Astrocyte (in vitro differentiated cells and primary cell): Measurements from ENCODE around the gene TMED4. TPM values are rescaled to one million over a fixed set of nuclear protein-coding genes. Genes with fewer than 3 reads are reported as not detected.
"Not testable (repeated sequence)": the region's sequence is repeated elsewhere in the genome, so short reads cannot be mapped to it uniquely, and the experiment has no call there.

ENCODE experiments used
- DNase-seq: peaks from one replicate; pipeline ENCODE4 v3.0.0-alpha.2; 2010; ENCODE audit warnings: low read depth
- FAIRE-seq: peaks from 2 replicates; lab custom pipeline; 2011; peaks lifted over from hg19 to GRCh38; lab: Jason Lieb, UNC
- H2AFZ ChIP-seq: 2 replicates; pipeline ENCODE4 v1.6.0; 2012; ENCODE audit warnings: low read depth, low read length, inconsistent platforms
- H3K27ac ChIP-seq: 2 replicates; pipeline ENCODE4 v1.5.1; 2011; ENCODE audit warnings: low read depth, low read length, inconsistent platforms
- H3K27me3 ChIP-seq: 2 replicates; pipeline ENCODE4 v1.6.0; 2011; ENCODE audit warnings: low read length, inconsistent platforms; ENCODE audit not compliant: insufficient read depth
- H3K36me3 ChIP-seq: 2 replicates; pipeline ENCODE4 v1.5.1; 2011; ENCODE audit warnings: low read length, inconsistent platforms; ENCODE audit not compliant: insufficient read depth
- H3K4me1 ChIP-seq: 2 replicates; pipeline ENCODE4 v1.5.1; 2011; ENCODE audit warnings: low read length, inconsistent platforms; ENCODE audit not compliant: insufficient read depth
- H3K4me2 ChIP-seq: 2 replicates; pipeline ENCODE4 v1.6.0; 2012; ENCODE audit warnings: low read length, inconsistent platforms
- H3K4me3 ChIP-seq: 2 replicates; pipeline ENCODE4 v1.5.1; 2011; ENCODE audit warnings: low read depth, mild to moderate bottlenecking, low read length, inconsistent platforms; ENCODE audit not compliant: insufficient read depth
- H3K79me2 ChIP-seq: 2 replicates; pipeline ENCODE4 v1.6.0; 2012; ENCODE audit warnings: mild to moderate bottlenecking, low read length, inconsistent platforms; ENCODE audit not compliant: insufficient read depth
- H3K9ac ChIP-seq: 2 replicates; pipeline ENCODE4 v1.6.0; 2012; ENCODE audit warnings: mild to moderate bottlenecking, low read length, inconsistent platforms
- H3K9me3 ChIP-seq: 2 replicates; pipeline ENCODE4 v1.5.1; 2012; ENCODE audit warnings: low read depth, mild to moderate bottlenecking, low read length, inconsistent platforms; ENCODE audit not compliant: insufficient read depth
- H4K20me1 ChIP-seq: 2 replicates; pipeline ENCODE4 v1.6.0; 2012; ENCODE audit warnings: low read length, inconsistent platforms; ENCODE audit not compliant: insufficient read depth
- H3K27ac Mint-ChIP-seq: one replicate; pipeline ENCODE4 v1.8.0; 2021; ENCODE audit warnings: mild to moderate bottlenecking, mixed read lengths; ENCODE audit not compliant: unreplicated experiment
- H3K27me3 Mint-ChIP-seq: one replicate; pipeline ENCODE4 v1.8.0; 2021; ENCODE audit warnings: low read depth, mixed read lengths; ENCODE audit not compliant: unreplicated experiment
- H3K36me3 Mint-ChIP-seq: one replicate; pipeline ENCODE4 v1.8.0; 2021; ENCODE audit warnings: low read depth, mixed read lengths; ENCODE audit not compliant: unreplicated experiment
- H3K4me1 Mint-ChIP-seq: one replicate; pipeline ENCODE4 v1.8.0; 2021; ENCODE audit warnings: low read depth, mixed read lengths; ENCODE audit not compliant: unreplicated experiment
- H3K4me3 Mint-ChIP-seq: one replicate; pipeline ENCODE4 v1.8.0; 2021; ENCODE audit warnings: mild to moderate bottlenecking, moderate library complexity, mixed read lengths; ENCODE audit not compliant: unreplicated experiment
- H3K9me3 Mint-ChIP-seq: one replicate; pipeline ENCODE4 v1.8.0; 2021; ENCODE audit warnings: mild to moderate bottlenecking, mixed read lengths; ENCODE audit not compliant: unreplicated experiment
- EZH2 ChIP-seq: IDR thresholded peaks from 2 replicates; pipeline ENCODE4 v1.6.1; 2012; ENCODE audit warnings: mild to moderate bottlenecking, low read length, inconsistent platforms; ENCODE audit not compliant: insufficient read depth
- total RNA-seq: library from RNA; stranded (reverse); gene quantifications from 2 replicates; pipeline ENCODE4 v1.2.1, GENCODE V29; 2021
- TF ChIP-seq, protein P1 (sequence below): IDR thresholded peaks from 2 replicates; pipeline ENCODE4 v1.5.1; 2011; ENCODE audit warnings: low read depth, mild to moderate bottlenecking, inconsistent platforms, low read length, moderate library complexity; ENCODE audit not compliant: insufficient read depth

Gene TMED4
- total RNA-seq, 1 donor from 2014 or later: 69.2 TPM

DNA sequence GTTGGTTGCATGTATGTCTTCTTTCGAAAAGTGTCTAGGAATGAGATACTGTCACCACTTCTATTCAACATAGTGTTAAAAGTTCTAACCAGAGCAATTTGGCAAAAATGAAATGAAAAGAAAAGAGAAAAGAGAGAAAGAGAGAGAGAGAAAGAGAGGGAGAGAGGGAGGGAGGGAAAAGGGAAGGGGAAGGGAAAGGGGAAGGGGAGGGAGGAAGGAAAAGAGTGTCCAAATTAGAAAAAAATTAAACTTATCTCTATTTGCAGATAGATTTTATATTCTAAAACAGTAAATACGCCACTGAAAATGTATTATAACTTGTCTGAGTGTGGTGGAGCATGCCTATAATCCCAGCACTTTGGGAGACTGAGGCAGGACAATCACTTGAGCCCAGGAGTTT lies 24.5 kb downstream of the TMED4 start:
- Mint-ChIP-seq H3K27me3 (peaks cover 3% of the 10 kb centered on the region), H3K4me3 (no peak overlapping the region), H3K27ac (no peak overlapping the region), H3K4me1 (peaks cover 4% of the 10 kb centered on the region), H3K36me3 (no peaks in the 10 kb centered on the region), H3K9me3 (no peaks in the 10 kb centered on the region)
- no peak for TF ChIP-seq EZH2
- TF ChIP-seq, protein P1, sequence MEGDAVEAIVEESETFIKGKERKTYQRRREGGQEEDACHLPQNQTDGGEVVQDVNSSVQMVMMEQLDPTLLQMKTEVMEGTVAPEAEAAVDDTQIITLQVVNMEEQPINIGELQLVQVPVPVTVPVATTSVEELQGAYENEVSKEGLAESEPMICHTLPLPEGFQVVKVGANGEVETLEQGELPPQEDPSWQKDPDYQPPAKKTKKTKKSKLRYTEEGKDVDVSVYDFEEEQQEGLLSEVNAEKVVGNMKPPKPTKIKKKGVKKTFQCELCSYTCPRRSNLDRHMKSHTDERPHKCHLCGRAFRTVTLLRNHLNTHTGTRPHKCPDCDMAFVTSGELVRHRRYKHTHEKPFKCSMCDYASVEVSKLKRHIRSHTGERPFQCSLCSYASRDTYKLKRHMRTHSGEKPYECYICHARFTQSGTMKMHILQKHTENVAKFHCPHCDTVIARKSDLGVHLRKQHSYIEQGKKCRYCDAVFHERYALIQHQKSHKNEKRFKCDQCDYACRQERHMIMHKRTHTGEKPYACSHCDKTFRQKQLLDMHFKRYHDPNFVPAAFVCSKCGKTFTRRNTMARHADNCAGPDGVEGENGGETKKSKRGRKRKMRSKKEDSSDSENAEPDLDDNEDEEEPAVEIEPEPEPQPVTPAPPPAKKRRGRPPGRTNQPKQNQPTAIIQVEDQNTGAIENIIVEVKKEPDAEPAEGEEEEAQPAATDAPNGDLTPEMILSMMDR: no peak
- Histone ChIP-seq H3K4me1 (peaks cover 4% of the 10 kb centered on the region), H3K9ac (no peak overlapping the region), H3K4me2 (no peak overlapping the region), H3K27me3 (no peaks in the 10 kb centered on the region), H3K27ac (no peak overlapping the region), H4K20me1 (no peaks in the 10 kb centered on the region), H2AFZ (no peak overlapping the region), H3K36me3 (no peaks in the 10 kb centered on the region), H3K4me3 (no peak overlapping the region), H3K79me2 (no peaks in the 10 kb centered on the region), H3K9me3 (no peaks in the 10 kb centered on the region)
- FAIRE-seq: no peak
- DNase-seq: no peak

DNA sequence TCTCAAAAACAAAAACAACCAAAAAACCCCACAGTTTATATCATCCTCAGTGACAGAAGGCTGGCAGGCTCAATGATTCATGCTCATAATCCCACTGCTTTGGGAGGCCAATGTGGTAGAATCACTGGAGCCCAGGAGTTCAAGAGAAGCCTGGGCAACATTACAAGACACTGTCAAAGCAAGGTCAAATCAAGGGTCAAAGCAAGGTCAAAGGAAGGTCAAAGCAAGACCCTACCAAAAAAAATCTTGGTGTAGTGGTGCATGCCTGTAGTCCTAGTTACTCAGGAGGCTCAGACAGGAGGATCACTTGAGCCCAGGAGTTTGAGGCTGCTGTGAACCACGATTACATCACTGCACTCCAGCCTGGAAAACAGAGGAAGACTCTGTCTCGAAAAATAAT lies 26.7 kb downstream of the TMED4 start:
- H3K4me2 ChIP-seq: no peak overlapping the region
- H3K4me1 ChIP-seq: no peaks in the 10 kb centered on the region
- H3K9ac ChIP-seq: no peak overlapping the region
- no peaks in the 10 kb centered on the region for H4K20me1 ChIP-seq
- no peaks in the 10 kb centered on the region for H3K36me3 Mint-ChIP-seq
- no peaks in the 10 kb centered on the region for H3K36me3 ChIP-seq
- no peaks in the 10 kb centered on the region for H3K9me3 Mint-ChIP-seq
- no peaks in the 10 kb centered on the region for H3K4me1 Mint-ChIP-seq
- H2AFZ ChIP-seq: no peak overlapping the region
- no peak for TF ChIP-seq EZH2
- TF ChIP-seq, protein P1: no peak
- no peak overlapping the region for H3K27ac Mint-ChIP-seq
- DNase-seq (no peak), FAIRE-seq (no peak)
- H3K4me3 Mint-ChIP-seq: no peak overlapping the region
- no peak overlapping the region for H3K27ac ChIP-seq
- H3K27me3 ChIP-seq: peaks cover 3% of the 10 kb centered on the region
- no peak overlapping the region for H3K4me3 ChIP-seq
- H3K27me3 Mint-ChIP-seq: peaks cover 3% of the 10 kb centered on the region
- no peaks in the 10 kb centered on the region for H3K79me2 ChIP-seq
- no peaks in the 10 kb centered on the region for H3K9me3 ChIP-seq

DNA sequence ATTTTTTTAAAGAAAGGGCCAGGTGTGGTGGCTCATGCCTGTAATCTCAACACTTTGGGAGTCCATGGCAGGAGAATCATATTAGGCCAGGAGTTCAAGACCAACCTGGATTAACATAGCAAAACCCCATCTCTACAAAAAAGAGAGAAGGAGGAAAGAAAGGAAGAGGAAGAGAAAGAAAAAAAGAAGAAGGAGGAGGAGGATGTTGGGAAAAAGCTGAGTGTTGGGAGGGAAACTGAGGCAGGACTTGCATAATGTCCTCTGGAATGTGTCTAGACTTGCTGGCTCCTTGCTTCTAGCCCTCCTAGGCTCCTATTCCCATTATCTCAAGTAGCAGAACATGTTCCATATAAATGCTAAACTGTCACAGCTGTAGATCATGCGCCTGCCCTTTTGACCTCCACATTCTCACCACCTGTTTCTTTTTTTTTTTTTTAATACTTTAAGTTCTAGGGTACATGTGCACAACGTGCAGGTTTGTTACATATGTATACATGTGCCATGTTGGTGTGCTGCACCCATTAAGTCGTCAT lies 29.5 kb downstream of the TMED4 start:
- DNase-seq, H3K9me3 Mint-ChIP-seq, FAIRE-seq, H3K27me3 ChIP-seq, H3K4me3 ChIP-seq, H3K4me3 Mint-ChIP-seq, H3K36me3 Mint-ChIP-seq, H2AFZ ChIP-seq, H4K20me1 ChIP-seq, H3K27me3 Mint-ChIP-seq, H3K27ac Mint-ChIP-seq, H3K4me1 Mint-ChIP-seq, H3K4me1 ChIP-seq, H3K4me2 ChIP-seq, H3K36me3 ChIP-seq, H3K9ac ChIP-seq, H3K27ac ChIP-seq, H3K9me3 ChIP-seq, H3K79me2 ChIP-seq: not testable (repeated sequence)
